SK-N-SH treated with all-trans-retinoic acid at 6 μM for 48 hours (cell line): ENCODE results near the gene ZNF14.

Source experiments
- BACH2 ChIP-seq: fragments of 250-450 bp; sonication (Bioruptor Pico); IDR thresholded peaks from 2 replicates; pipeline ENCODE4 v1.9.0; 2021; ENCODE audit warnings: mild to moderate bottlenecking, borderline replicate concordance
- GLIS3 ChIP-seq: fragments of 250-450 bp; sonication (Bioruptor Pico); IDR thresholded peaks from 2 replicates; pipeline ENCODE4 v1.5.0; 2020; ENCODE audit warnings: mild to moderate bottlenecking, moderate library complexity
- PPARA ChIP-seq: fragments of 250-450 bp; sonication (Bioruptor Pico); IDR thresholded peaks from 2 replicates; pipeline ENCODE4 v1.5.0; 2020; ENCODE audit warnings: mild to moderate bottlenecking, borderline replicate concordance
- TCF4 ChIP-seq: fragments of 250-450 bp; sonication (Bioruptor Pico); IDR thresholded peaks from 2 replicates; pipeline ENCODE4 v1.8.0; 2021; ENCODE audit warnings: mild to moderate bottlenecking, moderate library complexity, borderline replicate concordance
- TOX ChIP-seq: fragments of 250-450 bp; sonication (Bioruptor Pico); IDR thresholded peaks from 2 replicates; pipeline ENCODE4 v1.8.0; 2021; ENCODE audit warnings: mild to moderate bottlenecking, moderate library complexity, borderline replicate concordance
- ZFP30 ChIP-seq: fragments of 450-650 bp; formaldehyde crosslinking; IDR thresholded peaks from 2 replicates; pipeline ENCODE4 v1.5.0; 2022; ENCODE audit warnings: mild to moderate bottlenecking, moderate library complexity
- ZNF565 ChIP-seq: fragments of 450-650 bp; formaldehyde crosslinking; conservative IDR thresholded peaks from 2 replicates; pipeline ENCODE4 v1.5.0; 2020; ENCODE audit warnings: low read depth, mild to moderate bottlenecking, moderate library complexity
- ZNF70 ChIP-seq: fragments of 450-650 bp; formaldehyde crosslinking; IDR thresholded peaks from 2 replicates; pipeline ENCODE4 v1.5.0; 2020; ENCODE audit warnings: mild to moderate bottlenecking, moderate library complexity
- TF ChIP-seq, protein P1 (sequence below): fragments of 250-450 bp; sonication (Bioruptor Pico); IDR thresholded peaks from 2 replicates; pipeline ENCODE4 v1.5.1; 2020; ENCODE audit warnings: low read depth, mild to moderate bottlenecking, moderate library complexity

DNA sequence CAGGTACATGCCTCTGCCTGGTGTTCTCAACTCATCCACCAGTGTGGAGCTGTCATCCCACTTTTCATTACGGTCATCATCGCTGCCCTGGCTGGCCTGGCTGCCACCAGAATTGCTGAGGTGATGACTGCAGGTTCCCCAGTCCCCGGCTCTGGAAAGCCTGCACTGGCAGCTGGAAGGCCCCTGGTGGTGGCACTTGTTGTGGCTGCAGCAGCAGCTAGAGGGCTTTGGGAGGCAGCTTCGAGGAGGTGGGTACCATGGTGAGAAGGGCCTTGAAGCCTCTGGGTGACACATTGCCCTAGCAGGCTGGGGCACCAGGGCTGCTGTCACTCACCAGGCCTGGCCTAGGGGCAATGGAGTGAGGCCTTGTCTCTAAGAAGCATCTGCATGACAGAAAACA lies 25.3 kb upstream of the ZNF14 start:
- TF ChIP-seq ZNF565, result no peak
- no peak for TF ChIP-seq ZFP30 (CRISPR knock-in tag)
- TF ChIP-seq TCF4 (CRISPR knock-in tag), result no peak
- TF ChIP-seq PPARA (CRISPR knock-in tag), result no peak
- TF ChIP-seq TOX (CRISPR knock-in tag), result no peak
- no peak for TF ChIP-seq BACH2 (CRISPR knock-in tag)
- TF ChIP-seq ZNF70 (CRISPR knock-in tag), result no peak
- TF ChIP-seq GLIS3 (CRISPR knock-in tag), result no peak
- TF ChIP-seq, protein P1, sequence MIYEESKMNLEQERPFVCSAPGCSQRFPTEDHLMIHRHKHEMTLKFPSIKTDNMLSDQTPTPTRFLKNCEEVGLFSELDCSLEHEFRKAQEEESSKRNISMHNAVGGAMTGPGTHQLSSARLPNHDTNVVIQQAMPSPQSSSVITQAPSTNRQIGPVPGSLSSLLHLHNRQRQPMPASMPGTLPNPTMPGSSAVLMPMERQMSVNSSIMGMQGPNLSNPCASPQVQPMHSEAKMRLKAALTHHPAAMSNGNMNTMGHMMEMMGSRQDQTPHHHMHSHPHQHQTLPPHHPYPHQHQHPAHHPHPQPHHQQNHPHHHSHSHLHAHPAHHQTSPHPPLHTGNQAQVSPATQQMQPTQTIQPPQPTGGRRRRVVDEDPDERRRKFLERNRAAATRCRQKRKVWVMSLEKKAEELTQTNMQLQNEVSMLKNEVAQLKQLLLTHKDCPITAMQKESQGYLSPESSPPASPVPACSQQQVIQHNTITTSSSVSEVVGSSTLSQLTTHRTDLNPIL (CRISPR knock-in tag), result no peak
